Measurements from ENCODE around the gene RNASE3.
"Not testable (repeated sequence)": the region's sequence is repeated elsewhere in the genome, so short reads cannot be mapped to it uniquely, and the experiment has no call there.

- TF ChIP-seq CTCF (IDR thresholded peaks at IDR 0.05; ENCODE audit: extremely low read depth in 1 of 2, insufficient read depth in 1 of 2, low read depth in 1 of 2, low read length in 2 of 2); EZH2 (IDR thresholded peaks at IDR 0.05; ENCODE audit: borderline replicate concordance, low read depth, low read length, severe bottlenecking); POLR2A (IDR thresholded peaks at IDR 0.05; ENCODE audit: low read depth, low read length); MAX (IDR thresholded peaks at IDR 0.05; ENCODE audit: insufficient read depth, insufficient read length); POLR2AphosphoS5 (IDR thresholded peaks at IDR 0.05; ENCODE audit: insufficient read depth, low read depth, low read length); MYC (IDR thresholded peaks at IDR 0.05; ENCODE audit: low read depth, low read length); GATA2 (IDR thresholded peaks at IDR 0.05; ENCODE audit: insufficient read depth, insufficient read length, low read depth, low read length): not testable (repeated sequence)
Observed at GRCh38 chr14:20888411-20888810, 2.8 kb upstream of the RNASE3 start.
